Prostate gland (tissue), 2 donors: ENCODE results near the gene ATP5F1D.

Experiments used
- CTCF ChIP-seq, 4 experiments: fragments of 200-600 bp in 2 of 4; fragments of 450-650 bp in 2 of 4; sonication (generic) in 2 of 4; IDR thresholded peaks; 1 replicate in 3 of 4; 2 replicates in 1 of 4; pipeline ENCODE4 v1.5.1; 2016 to 2019; ENCODE audit warnings: antibody characterized with exemption in 4 of 4, mild to moderate bottlenecking in 2 of 4, moderate library complexity in 2 of 4
- POLR2A ChIP-seq: fragments of 450-650 bp; IDR thresholded peaks from one replicate; pipeline ENCODE4 v1.6.1; 2016; ENCODE audit warnings: antibody characterized with exemption, mild to moderate bottlenecking
- POLR2AphosphoS5 ChIP-seq: sonication (generic); formaldehyde crosslinking; IDR thresholded peaks from one replicate; pipeline ENCODE4 v1.6.1; 2017; ENCODE audit warnings: antibody characterized with exemption

DNA sequence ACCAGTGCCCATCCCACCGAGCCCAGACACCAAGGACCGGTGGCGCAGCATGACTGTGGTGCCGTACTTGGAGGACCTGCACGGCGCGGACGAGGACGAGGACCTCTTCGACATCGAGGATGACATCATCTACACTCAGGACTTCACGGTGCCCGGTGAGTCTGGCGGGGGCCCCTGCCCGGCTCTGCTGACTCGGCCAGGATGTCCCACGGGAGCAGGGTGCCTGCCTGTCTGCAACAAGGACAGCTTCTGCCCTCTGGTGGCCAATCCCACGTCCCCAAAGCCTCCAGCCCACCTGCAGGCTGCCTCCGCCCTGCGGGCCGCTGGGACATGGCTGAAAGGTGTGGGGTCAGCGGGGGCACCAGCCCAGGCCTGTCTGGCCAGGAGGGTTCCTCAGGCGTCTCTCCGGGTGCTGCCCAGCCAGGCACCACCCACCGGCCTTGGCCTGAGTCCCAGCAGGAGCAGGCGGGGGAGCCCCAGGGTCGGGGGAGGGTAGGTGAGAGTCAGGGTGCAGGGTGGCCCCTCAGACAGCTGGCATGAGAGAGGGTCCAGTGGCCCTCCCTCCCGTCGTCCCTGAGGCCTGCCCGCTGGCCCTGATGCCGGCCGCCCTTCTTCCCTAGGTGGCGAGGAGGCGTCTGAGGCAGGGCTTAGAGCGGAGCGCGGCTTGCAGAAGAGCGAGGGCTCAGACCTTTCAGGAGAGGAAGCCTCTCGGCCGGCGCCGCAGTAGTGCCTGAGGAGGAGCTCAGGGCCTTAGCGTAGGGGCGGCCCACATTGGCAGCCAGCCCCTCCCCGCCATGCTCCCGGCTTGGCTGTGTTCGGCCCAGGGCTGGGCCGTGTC is 18.3 kb upstream of the ATP5F1D start:
- TF ChIP-seq CTCF (IDR thresholded peaks at IDR 0.05) (peak in 2 of 4 experiments; percentile 30 to 50), POLR2A (no peak), POLR2AphosphoS5 (no peak)
